Measurements from ENCODE around the gene HOXB1.

The HOXB1 gene

DNA sequence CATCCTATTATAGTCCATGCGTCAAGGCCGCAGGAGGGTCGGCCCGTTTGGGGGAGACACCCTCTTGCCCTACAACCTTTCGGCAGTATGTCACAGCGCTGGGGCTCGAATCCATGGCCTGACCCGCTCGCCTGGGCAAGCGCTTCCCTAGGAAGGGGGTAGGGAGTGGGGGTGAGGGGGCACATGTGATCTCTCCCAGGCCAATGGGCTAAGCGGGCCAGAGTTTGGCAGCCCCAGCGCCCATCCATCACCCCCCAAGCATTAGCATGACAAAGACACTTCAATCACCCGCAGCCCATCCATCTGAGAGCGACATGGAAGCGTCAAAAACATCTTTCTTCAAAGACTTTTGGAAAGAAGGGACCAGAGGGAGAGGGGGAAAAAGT is at the start of gene HOXB1:
Gene HOXB1 (minus strand): TSS at position 125 of the 386 bp plus-strand sequence. CDS start 107 bp downstream, at position 18.
- no peak for DNase-seq

DNA sequence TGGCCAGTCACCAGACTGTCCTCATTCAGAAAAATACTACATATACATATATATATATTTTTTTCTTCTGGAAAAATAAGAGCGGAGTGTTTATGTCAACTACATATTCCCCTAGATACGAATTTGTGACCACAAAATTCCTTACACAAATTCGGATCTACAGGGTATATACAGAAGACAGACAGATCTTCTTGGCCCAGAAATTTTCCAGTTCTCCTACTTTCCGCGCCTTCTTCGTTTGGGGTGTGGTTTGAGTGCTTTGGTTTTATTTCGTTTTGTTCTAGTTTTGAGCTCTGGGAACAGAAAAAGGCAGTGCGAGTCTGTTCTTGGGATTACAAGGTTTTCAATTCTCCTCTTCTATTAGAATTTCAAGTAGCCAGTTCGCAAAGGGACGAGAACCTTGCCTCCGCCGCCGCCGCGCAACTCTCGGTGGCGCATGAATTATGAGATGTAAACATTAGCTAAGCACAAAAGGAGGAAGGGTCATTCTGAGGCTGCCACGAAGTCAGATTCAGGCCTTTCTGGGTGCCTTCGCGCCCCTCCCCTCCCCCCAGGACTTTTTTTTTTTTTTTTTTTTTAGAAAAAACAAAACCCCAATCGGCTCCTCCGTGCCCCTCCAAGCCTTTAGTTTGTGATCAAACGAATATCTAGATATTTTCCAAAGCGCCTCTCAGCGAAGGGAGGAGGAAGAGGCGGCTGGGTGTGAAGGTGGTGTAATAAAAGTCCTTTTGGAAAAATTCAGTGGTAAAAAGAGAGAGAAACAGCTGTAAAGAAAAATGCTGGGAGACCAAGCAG is 49.1 kb upstream of the HOXB1 start:
- DNase-seq = no peak

DNA sequence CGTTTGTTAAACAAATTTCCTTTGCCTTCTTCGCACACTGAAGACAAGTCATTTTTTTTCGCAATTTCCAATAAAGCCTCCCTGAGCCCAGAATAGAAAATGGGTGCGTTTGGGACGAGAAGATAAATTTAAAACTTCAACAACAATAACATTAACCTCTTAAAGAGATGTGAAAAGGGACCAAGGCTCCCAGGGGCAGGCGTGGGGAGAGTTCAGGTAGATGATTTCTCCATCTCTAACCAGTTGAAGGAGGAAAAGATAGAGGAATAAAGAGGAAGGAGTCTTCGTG is 48.6 kb upstream of the HOXB1 start:
- DNase-seq = no peak

DNA sequence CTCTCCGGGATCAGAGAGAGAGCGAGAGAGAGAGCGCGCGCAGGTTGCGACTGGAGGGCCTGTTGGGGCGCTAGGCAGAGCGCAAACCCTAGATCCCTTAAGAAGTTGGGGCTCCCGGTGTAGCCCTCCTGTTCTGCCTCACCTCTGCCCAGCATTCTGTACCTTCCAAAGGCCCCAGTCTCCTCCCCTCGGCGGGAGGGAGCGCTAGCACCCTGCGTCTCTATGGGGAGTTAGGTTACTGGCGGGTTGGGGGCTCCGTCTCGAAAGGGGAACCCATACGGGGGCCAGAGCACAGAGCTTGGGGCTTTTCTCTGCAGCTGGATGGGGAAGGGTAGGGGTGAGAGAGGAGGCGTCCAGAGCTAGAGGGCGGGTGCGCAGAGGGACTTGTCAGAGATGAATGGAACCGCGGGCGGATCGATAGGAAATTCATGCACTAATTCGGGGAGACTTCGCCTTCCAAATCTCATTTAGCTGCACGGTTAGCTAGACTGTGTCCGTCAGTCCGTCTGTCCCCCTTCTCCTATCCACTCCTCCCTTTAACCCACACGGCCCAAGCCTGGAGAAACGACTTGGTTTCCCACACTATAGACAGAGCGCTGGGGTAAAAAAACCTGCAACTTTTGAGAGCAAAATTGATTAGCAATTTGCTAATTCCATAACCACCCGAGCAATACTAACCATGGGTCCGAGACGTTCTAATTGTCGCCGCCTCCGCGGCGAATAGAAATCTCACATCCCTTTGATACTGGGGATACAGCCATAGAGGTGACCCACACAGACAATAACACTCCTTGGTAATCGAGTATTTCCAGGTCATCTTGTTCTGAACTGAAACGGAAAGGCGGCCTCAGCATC is 48.0 kb upstream of the HOXB1 start:
- DNase-seq = no peak

GRCh38 chr17:48577946-48578615 is 47.3 kb upstream of the HOXB1 start, which contains the start of gene HOXB4:
Gene HOXB4, minus strand, starts transcription at chr17:48578350. Its CDS starts 31 bp downstream, at chr17:48578319.
- no peak for DNase-seq

DNA sequence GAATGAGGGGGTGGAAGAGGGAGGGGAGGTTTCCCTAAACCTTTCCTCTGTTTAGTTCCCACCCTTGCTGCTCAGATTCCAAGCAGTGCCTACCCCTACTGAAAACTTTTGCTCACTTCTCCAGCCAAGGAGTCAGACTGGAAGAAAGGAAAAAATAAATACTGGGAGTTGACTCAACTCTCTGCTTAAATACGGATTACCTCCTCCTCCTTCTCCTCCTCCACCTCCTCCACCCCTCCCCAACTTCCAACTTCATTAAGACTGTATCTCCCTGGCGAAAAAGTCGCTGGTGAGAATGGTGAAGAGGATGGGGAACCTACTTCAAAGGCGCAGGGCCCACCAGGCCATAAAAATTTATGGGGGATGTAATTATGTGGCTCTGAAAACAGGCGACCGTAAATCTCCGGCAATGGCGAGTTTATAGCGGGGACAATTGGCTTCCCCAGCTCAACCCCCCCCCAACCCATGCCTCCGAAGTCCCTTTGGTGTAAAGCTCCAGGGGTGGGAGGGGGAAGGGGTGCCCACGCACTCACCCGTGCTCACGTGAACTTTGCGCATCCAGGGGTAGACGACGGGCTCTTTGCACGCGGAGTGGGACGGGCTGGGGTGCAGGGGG is 46.6 kb upstream of the HOXB1 start:
- no peak for DNase-seq

DNA sequence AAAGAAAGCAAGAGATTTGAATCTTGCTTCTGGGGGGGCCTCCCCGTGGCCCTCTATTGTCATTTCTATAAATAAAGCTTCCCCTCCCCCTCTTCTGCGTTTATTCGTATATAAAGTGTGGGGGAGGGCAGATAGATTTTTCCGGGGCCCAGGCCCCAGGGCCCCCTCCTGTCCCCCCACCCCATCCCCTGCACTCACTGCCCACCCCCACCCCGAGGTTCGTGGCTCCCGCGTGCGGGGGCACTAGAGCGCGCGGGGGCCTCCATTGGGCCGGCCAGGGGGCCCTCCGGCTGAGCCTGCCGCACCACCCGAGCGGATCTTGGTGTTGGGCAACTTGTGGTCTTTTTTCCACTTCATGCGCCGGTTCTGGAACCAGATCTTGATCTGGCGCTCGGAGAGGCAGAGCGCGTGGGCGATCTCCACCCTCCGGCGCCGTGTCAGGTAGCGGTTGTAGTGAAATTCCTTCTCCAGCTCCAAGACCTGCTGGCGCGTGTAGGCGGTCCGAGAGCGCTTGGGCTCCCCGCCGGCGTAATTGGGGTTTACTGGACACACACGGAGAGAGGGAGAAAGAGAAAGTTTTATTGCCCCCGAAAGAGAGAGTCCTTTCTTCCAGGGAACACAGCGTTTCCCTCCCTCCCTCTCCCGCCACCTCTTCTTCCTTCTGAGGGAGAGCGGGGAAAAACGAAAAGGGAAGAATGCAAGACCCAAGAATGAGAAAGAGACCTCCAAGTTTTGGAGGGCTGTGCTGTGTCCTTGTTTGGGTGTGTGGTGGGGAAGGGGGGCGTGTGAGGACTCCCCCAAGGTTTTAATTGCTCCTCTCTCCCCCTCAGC is 45.9 kb upstream of the HOXB1 start:
- no peak for DNase-seq

- DNase-seq = no peak
Measured at GRCh38 chr17:48575673-48576478, 45.1 kb upstream of the HOXB1 start.

GRCh38 chr17:48575066-48575582 is 44.3 kb upstream of the HOXB1 start:
- no peak for DNase-seq

- no peak for DNase-seq
Measured at GRCh38 chr17:48574505-48575065, 43.8 kb upstream of the HOXB1 start.

DNA sequence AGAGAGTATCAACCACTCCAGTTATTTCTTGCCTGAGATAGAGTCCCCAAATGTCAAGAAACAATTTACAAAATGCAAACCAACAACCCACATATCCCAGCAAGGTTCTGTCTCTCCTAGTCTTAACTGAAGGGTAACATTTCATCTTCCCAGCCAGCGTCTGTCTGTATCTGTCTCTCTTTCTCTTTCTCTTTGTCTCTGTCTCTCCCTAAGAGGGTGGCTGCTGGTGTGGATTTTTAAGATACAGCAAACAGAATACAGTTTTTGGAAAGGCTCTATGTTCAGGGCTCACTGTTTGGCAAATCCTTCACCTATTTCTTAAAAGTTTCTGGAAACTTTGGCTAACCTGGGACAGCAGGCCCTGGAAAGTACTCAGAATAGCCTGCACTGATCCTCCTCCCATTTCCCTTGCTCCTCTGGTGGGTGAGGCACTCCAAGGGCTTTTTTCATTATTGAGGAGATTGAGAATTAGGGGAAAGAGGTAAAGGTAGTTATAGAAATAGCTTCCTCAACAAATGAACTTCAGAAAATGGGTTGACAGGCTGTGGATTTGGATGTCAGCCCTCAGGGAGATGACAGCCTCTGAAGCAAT is 41.1 kb upstream of the HOXB1 start:
- DNase-seq = no peak

DNA sequence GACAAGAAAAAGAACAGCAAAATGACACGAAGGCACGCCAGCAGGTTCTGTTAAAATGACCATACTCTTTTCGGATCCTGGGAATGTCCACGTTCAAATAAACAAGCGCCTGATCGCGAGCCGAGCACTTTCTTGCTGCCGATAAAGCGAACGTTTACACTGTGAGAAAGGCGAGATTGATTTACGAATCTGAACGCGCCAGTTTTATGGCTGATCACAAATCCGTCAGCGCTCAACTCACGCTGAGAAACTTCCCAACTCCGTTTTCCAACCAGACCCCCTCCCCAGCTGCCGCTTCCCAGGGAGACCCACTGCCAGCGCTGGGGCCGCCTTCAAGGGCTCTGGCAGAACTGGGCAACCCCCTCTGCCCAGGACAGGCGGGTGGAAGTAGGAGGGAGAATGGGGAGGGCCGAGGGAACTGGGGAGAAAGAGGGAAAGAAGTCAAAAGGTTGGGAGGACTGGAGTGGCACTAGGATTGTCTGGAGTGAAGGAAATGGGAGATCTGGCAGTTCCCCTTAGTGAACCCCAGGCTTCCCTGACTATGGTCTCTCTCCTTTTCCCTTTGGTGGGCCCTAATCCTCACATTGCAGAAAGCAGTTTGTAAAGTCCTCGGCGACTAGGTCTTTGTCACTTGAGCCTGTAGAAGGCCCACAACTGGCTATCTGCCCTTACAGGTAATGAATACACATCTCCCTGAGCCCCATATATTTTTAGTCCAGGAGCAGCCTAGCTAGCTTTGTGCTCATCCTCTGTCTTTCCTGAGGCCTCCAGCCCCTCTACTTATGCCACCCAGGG is 40.4 kb upstream of the HOXB1 start:
- no peak for DNase-seq

DNA sequence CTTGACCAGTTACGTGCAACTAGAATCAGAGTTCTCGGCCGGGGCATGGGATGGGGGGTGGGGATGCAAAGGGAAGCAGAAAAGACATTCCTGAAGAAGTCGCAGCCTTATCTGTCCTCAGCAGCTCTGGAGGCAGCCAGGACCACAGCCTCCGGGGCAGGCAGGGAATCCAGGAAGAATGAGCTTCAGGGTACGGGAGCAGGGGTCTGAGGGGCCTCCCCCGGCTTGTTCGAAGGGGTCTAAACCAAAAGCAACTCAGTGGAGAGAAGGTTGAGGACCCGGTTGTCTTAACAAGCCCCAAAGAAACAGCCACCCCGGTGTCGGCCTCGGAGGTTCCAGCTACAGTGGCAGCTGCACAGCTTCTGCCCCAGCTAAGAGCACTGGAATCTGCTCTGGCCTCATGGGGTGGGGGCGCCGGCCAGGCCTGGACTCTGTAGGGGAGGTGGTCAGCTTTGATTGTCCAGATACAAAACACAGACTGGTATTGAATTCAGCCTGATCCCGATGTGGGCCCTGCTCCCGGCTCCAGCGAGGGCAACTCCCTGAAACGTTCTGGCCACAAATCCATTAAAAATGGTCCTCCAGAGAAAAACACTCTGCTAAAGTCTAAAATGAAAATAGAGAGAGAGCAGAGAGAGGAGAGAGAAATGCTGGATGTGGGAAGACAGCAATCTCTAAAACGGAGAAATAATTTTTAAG is 39.7 kb upstream of the HOXB1 start:
- no peak for DNase-seq

GRCh38 chr17:48569674-48570324 is 39.0 kb upstream of the HOXB1 start:
- no peak for DNase-seq

DNA sequence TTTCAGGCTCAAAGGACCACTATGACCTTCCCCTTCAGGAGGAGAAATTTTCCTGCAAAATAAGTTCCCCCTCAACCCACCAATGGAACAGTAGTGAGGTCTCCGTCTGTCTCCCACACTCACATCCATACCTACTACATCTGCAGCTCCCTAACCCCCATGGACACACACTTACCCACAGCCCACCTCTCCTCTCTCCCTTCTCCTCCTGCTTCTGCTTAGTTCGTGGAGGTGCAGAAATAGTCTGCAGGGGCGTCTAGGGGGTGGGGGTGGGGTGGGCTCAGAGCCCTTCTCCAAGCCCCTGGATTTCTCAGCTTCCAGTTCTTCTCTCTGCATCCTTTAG is 38.4 kb upstream of the HOXB1 start:
- DNase-seq = no peak

DNA sequence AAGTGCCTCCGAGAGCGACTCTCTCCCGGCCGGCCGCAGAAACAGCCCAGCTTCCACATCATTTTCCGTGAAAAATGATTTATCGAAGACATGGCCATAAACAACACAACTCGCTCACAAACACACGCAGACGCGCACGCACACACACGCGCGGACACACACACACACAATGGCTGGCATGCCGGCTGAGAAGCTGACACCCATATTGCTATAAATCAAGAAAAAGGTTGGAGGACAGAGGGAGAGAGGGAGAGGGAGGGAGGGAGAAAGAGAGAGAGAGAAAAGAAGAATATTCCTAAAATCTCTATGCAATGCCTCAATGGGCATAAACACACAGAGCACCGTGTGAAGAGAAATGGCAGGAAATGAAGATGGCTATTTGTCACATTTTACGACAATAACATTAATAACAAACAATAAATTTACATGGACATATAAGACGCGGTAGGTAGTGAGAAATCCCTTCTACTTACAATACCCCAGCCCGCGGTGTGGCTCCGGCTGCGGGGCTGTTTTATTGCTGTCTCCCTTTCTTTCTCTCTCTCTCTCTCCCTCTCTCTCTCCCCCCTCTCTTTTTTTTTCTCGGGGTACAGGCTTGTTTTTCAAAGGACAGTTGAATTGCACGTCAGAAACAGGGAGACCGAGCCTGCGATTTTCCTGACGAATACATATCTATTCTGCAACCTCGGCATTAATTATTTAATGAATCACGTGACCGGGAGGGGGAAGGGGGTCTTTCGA is 37.9 kb upstream of the HOXB1 start:
- no peak for DNase-seq

DNA sequence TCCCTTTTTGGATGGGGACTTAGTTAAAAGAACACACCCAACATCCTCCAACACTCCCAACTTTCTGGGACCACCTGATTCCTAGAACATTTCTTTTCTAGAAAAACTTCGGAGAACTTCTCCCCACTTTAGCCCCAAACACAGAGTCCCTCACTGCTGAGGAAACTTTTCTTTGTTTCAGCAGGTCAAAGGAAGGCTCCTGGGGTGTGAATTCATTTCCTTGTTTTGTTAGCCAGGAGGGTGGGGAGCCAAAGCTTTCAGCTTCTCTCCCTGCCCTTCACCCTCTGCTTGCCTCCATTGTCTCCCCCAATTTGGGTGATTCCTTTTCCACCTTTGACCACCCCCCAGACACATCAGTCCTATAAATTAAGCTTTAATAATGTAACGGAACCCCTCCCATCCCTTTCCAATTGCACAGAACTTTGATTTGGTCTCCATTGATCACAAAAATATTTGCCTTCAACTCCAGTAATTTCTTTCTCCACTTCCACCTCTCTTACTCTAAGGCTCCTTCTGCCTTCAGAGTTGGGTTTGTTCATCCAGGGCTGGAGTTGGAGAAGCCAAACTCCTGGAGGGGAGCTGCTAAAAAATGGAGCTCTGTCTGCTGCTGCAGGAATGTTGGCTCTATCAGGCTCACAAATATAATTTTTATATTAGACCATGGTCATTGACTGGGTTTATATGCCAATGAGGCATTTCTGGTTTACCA is 37.0 kb upstream of the HOXB1 start:
- DNase-seq = no peak
